Melanocyte of skin (primary cell): ENCODE data around the gene PDSS2. TPM values are rescaled to one million over a fixed set of nuclear protein-coding genes. Genes with fewer than 3 reads are reported as not detected.

Source experiments
- small RNA-seq, 2 donors: library from RNA; depleted of rRNA; stranded (forward); fragments of <200 nt; gene quantifications; one replicate each; pipeline ENCODE3, GENCODE V24; 2012
- total RNA-seq, 2 donors: library from RNA; depleted of rRNA; stranded (reverse); fragments of >200 nt; gene quantifications; 2 replicates each; pipeline ENCODE4 v1.2.3, GENCODE V29; 2012

The PDSS2 gene
- 10 to 100 TPM; 11.4 to 12.7 TPM for total RNA-seq

GRCh38 chr6:107459283-107460082, at the start of gene PDSS2:
Gene PDSS2, minus strand, starts transcription at chr6:107459564. Its CDS starts 279 bp downstream, at chr6:107459285.

GRCh38 chr6:107489636-107490565, 30.5 kb upstream of the PDSS2 start, which contains the start of gene SOBP:
Gene SOBP, plus strand, starts transcription at chr6:107490117. Its CDS starts 500 bp downstream, at chr6:107490617.

GRCh38 chr6:107114926-107115694, 344.3 kb downstream of the PDSS2 start, which contains the start of gene BEND3:
Gene BEND3, minus strand, starts transcription at chr6:107115515. Its CDS starts 16,230 bp downstream, at chr6:107099285.

Small RNA genes lying within 50 kb of the gene (small RNA-seq; reads per million reads assigned to genes)
- 0 reads per million in 2 donors for gene AL591516.1
- gene RNU6-1299P: 0 reads per million in 2 donors

Other genes with a start within 250 kb of the PDSS2 start
- gene SOBP, start 30.6 kb upstream of the PDSS2 start, total RNA-seq: under 1 TPM in 1 of 2 donors, not detected in 1; under 0.01 TPM